Nephron progenitor cell (in vitro differentiated cells): ENCODE results near the gene POLK.

ENCODE experiments used
- DNase-seq: peaks from one replicate; pipeline ENCODE4 v3.0.0; 2021
- H3K27ac Mint-ChIP-seq: 2 replicates; pipeline ENCODE4 v1.8.0; 2021; ENCODE audit warnings: mild to moderate bottlenecking, moderate library complexity, mixed read lengths
- H3K27me3 Mint-ChIP-seq: 2 replicates; pipeline ENCODE4 v1.8.0; 2021; ENCODE audit warnings: mild to moderate bottlenecking, low read depth, mixed read lengths; ENCODE audit not compliant: poor library complexity
- H3K36me3 Mint-ChIP-seq: 2 replicates; pipeline ENCODE4 v1.8.0; 2021; ENCODE audit warnings: low read depth, mixed read lengths
- H3K4me1 Mint-ChIP-seq: 2 replicates; pipeline ENCODE4 v1.8.0; 2021; ENCODE audit warnings: mixed read lengths
- H3K4me3 Mint-ChIP-seq: 2 replicates; pipeline ENCODE4 v1.8.0; 2021; ENCODE audit warnings: mild to moderate bottlenecking, moderate library complexity, mixed read lengths
- H3K9me3 Mint-ChIP-seq: 2 replicates; pipeline ENCODE4 v1.8.0; 2021; ENCODE audit warnings: mild to moderate bottlenecking, moderate library complexity, mixed read lengths
- CTCF ChIP-seq: fragments of 200-600 bp; sonication (generic); IDR thresholded peaks from 2 replicates; pipeline ENCODE4 v1.5.0; 2021; ENCODE audit warnings: antibody characterized with exemption

The POLK gene

GRCh38 chr5:75511435-75512382 lies at the start of gene POLK, which contains the start of gene CERT1:
POLK (plus strand) TSS chr5:75511891.
CERT1 (minus strand) TSS chr5:75511629; CDS start chr5:75511207, 422 bp downstream.
- Mint-ChIP-seq H3K4me1 (peaks cover 40% of the 10 kb centered on the region), H3K4me3 (peak within 1 kb of the TSS; percentile 96), H3K27me3 (no peaks in the 10 kb centered on the region), H3K36me3 (peaks cover 30% of the 10 kb centered on the region), H3K27ac (peak within 1 kb of the TSS; percentile 96), H3K9me3 (peaks cover 9% of the 10 kb centered on the region)
- TF ChIP-seq CTCF: no peak
- DNase-seq: peak; percentile 94

GRCh38 chr5:75463726-75464125 lies 48.0 kb upstream of the POLK start:
- no peak for TF ChIP-seq CTCF
- H3K27me3 Mint-ChIP-seq: peaks cover 3% of the 10 kb centered on the region
- H3K36me3 Mint-ChIP-seq: peaks cover 44% of the 10 kb centered on the region
- H3K27ac Mint-ChIP-seq: no peak overlapping the region
- H3K4me1 Mint-ChIP-seq: no peaks in the 10 kb centered on the region
- no peak for DNase-seq
- H3K9me3 Mint-ChIP-seq: peaks cover 25% of the 10 kb centered on the region
- no peak overlapping the region for H3K4me3 Mint-ChIP-seq

- Mint-ChIP-seq H3K4me1 (no peaks in the 10 kb centered on the region), H3K9me3 (peaks cover 42% of the 10 kb centered on the region), H3K36me3 (peaks cover 55% of the 10 kb centered on the region), H3K4me3 (no peak overlapping the region), H3K27me3 (peaks cover 3% of the 10 kb centered on the region), H3K27ac (no peak overlapping the region)
- no peak for TF ChIP-seq CTCF
- no peak for DNase-seq
Observed at GRCh38 chr5:75465480-75465879, 46.2 kb upstream of the POLK start.

- no peak for TF ChIP-seq CTCF
- Mint-ChIP-seq H3K9me3 (peaks cover 49% of the 10 kb centered on the region), H3K4me1 (no peaks in the 10 kb centered on the region), H3K27ac (no peak overlapping the region), H3K4me3 (no peak overlapping the region), H3K27me3 (peaks cover 3% of the 10 kb centered on the region), H3K36me3 (peaks cover 62% of the 10 kb centered on the region)
- DNase-seq: no peak
Observed at GRCh38 chr5:75466006-75466716, 45.5 kb upstream of the POLK start.

- H3K27ac Mint-ChIP-seq: no peak overlapping the region
- H3K4me3 Mint-ChIP-seq: no peak overlapping the region
- DNase-seq: no peak
- no peaks in the 10 kb centered on the region for H3K27me3 Mint-ChIP-seq
- no peaks in the 10 kb centered on the region for H3K4me1 Mint-ChIP-seq
- H3K36me3 Mint-ChIP-seq: peaks cover 63% of the 10 kb centered on the region
- H3K9me3 Mint-ChIP-seq: peaks cover 62% of the 10 kb centered on the region
- no peak for TF ChIP-seq CTCF
Observed at GRCh38 chr5:75468593-75468992, 43.1 kb upstream of the POLK start.
